Measurements from ENCODE around the gene ATP5F1D.

DNA sequence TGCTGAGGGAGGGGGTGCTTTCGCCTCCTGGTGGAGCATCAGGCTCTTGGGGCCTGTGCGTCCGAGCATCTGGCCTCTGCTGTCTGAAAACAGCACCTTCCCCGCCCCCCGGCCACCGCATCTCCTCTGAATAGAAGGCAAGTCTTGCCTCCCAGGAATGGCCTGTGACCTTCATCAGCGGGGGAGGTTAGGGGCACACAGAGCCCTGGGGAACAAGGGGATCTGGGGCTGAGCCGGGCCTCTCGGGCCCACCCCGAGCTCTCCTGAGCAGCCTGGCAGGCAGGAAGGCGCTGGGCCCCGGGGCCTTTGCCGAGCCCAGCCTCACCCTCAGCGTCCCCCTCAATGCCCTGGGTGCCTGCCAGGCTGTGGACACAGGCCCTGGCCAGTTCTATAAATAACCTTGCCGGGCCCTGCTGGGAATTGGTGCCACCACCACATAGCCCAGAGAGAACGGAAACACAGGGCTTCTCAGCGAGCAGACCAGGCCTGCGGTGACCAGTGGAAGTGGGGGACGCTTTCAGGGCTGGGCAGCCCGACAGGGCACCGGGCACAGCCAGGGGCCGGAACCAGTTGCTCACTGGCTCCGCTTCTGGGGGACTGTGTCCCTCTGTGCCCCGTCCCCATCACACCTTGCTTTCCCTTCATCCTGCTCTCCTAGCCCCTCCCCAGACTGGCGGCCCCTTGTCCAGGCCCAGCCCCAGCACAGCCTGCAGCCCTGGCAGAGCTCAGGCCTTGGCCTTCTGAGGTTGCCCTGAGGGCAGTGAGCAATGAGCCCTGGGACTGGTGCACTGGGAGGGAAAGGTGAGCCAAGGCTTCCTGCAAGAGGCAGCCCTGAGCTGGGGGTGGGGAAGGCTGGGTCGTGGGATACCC lies 26.5 kb upstream of the ATP5F1D start:
- no peak for TF ChIP-seq POLR2AphosphoS5 (IDR thresholded peaks at IDR 0.05; ENCODE audit: low read depth, low read length)
- no peak for TF ChIP-seq POLR2A (IDR thresholded peaks at IDR 0.05; ENCODE audit: low read depth, low read length)
- no peak for TF ChIP-seq SPI1 (IDR thresholded peaks at IDR 0.05; ENCODE audit: low read depth, low read length)
- TF ChIP-seq TAF1 (IDR thresholded peaks at IDR 0.05; ENCODE audit: low read depth, low read length) = no peak
- TF ChIP-seq PAX5 (IDR thresholded peaks at IDR 0.05; ENCODE audit: insufficient read depth, low read length, severe bottlenecking) = no peak
- TF ChIP-seq POU2F2 (IDR thresholded peaks at IDR 0.05; ENCODE audit: low read depth, low read length) = no peak
